OCI-LY7 (cell line): ENCODE measurements around the gene OBSL1. TPM values are rescaled to one million over a fixed set of nuclear protein-coding genes. Genes with fewer than 3 reads are reported as not detected.

Experiments used
- BruUV-seq: library from RNA; stranded (reverse); fragments of 400-500 nt; replicated peaks from 2 replicates; lab custom pipeline; 2021; lab: Mats Ljungman, UMichigan
- CTCF ChIA-PET: fragments of 300-600 bp; sonication (Branson Sonifier 250); formaldehyde crosslinking; loops from one replicate; lab custom pipeline; 2022; ENCODE audit warnings: antibody characterized with exemption; ENCODE audit not compliant: unreplicated experiment; lab: Charles Lee
- POLR2A ChIA-PET: fragments of 300-600 bp; sonication (Branson Sonifier 250); formaldehyde crosslinking; loops from one replicate; lab custom pipeline; 2022; ENCODE audit warnings: antibody characterized with exemption; lab: Charles Lee
- DNase-seq: peaks from one replicate; pipeline ENCODE4 v3.0.0-alpha.2; 2015; ENCODE audit warnings: low spot score
- H2AFZ ChIP-seq: fragments of 200-600 bp; sonication (generic), shearing (Covaris generic); 2 replicates; pipeline ENCODE4 v1.6.1; 2014; ENCODE audit warnings: mild to moderate bottlenecking, antibody characterized with exemption, low read length, moderate library complexity
- H3K27ac ChIP-seq: fragments of 200-600 bp; sonication (generic); 2 replicates; pipeline ENCODE4 v1.5.1; 2014; ENCODE audit warnings: mixed run types, low read depth, mild to moderate bottlenecking, moderate library complexity, low read length, inconsistent platforms; ENCODE audit not compliant: poor library complexity, severe bottlenecking
- H3K36me3 ChIP-seq: fragments of 200-600 bp; sonication (generic); 2 replicates; pipeline ENCODE4 v1.6.1; 2014; ENCODE audit warnings: mild to moderate bottlenecking, antibody characterized with exemption, low read length, moderate library complexity, mixed read lengths; ENCODE audit not compliant: insufficient read depth
- H3K4me1 ChIP-seq: fragments of 200-600 bp; sonication (generic); 2 replicates; pipeline ENCODE4 v1.5.1; 2014; ENCODE audit warnings: mild to moderate bottlenecking, low read length; ENCODE audit not compliant: insufficient read depth, poor library complexity, severe bottlenecking
- H3K4me2 ChIP-seq: fragments of 200-600 bp; sonication (generic); 2 replicates; pipeline ENCODE4 v1.6.1; 2014; ENCODE audit warnings: mild to moderate bottlenecking, low read length
- H3K4me3 ChIP-seq: fragments of 200-600 bp; sonication (generic); 2 replicates; pipeline ENCODE4 v1.5.1; 2014; ENCODE audit warnings: mild to moderate bottlenecking, low read depth, low read length; ENCODE audit not compliant: poor library complexity, severe bottlenecking
- H3K79me2 ChIP-seq: fragments of 200-600 bp; sonication (generic); 2 replicates; pipeline ENCODE4 v1.6.1; 2016; ENCODE audit warnings: low read depth, mild to moderate bottlenecking, low read length, moderate library complexity, mixed read lengths; ENCODE audit not compliant: insufficient read depth
- H3K9me2 ChIP-seq: fragments of 200-600 bp; sonication (generic); 2 replicates; pipeline ENCODE4 v1.6.1; 2016; ENCODE audit warnings: mild to moderate bottlenecking, low read length, mixed read lengths; ENCODE audit not compliant: insufficient read depth
- H3K9me3 ChIP-seq: fragments of 200-600 bp; sonication (generic); 2 replicates; pipeline ENCODE4 v1.6.1; 2014; ENCODE audit warnings: mild to moderate bottlenecking, mixed run types, low read length, mixed read lengths
- H4K20me1 ChIP-seq: fragments of 200-600 bp; sonication (generic); 2 replicates; pipeline ENCODE4 v1.6.1; 2014; ENCODE audit warnings: mild to moderate bottlenecking, antibody characterized with exemption, low read length, moderate library complexity, mixed read lengths; ENCODE audit not compliant: insufficient read depth
- CTCF ChIP-seq: fragments of 200-600 bp; sonication (generic); conservative IDR thresholded peaks from 2 replicates; pipeline ENCODE4 v1.5.1; 2014; ENCODE audit warnings: mild to moderate bottlenecking, antibody characterized with exemption, low read length, moderate library complexity, mixed read lengths
- EZH2phosphoT487 ChIP-seq: fragments of 200-600 bp; sonication (generic); IDR thresholded peaks from 2 replicates; pipeline ENCODE4 v1.6.1; 2018; ENCODE audit warnings: low read depth, borderline replicate concordance, mild to moderate bottlenecking, mixed run types, antibody characterized with exemption, low read length, moderate library complexity, mixed read lengths
- intact Hi-C: fragments of 100-400 bp; cut with micrococcal nuclease; formaldehyde crosslinking; loops from one replicate; pipeline ENCODE4 v1.10.0; 2022; ENCODE audit not compliant: unreplicated experiment
- total RNA-seq, 2 experiments: library from RNA; depleted of rRNA in 1 of 2; stranded (reverse); fragments of >200 nt in 1 of 2; shearing (Covaris generic) in 1 of 2; gene quantifications; 2 replicates each; pipeline ENCODE4 v1.2.3, GENCODE V29; 2014 to 2022

The OBSL1 gene
- total RNA-seq, 2 experiments from 2014 or later: 0.25 TPM; not detected in 1

- no peak overlapping the region for H3K4me2 ChIP-seq
- ChIA-PET POLR2A (no interaction called here), CTCF (no interaction called here)
- H3K36me3 ChIP-seq: no peaks in the 10 kb centered on the region
- no peak overlapping the region for H3K4me3 ChIP-seq
- H3K9me3 ChIP-seq: no peaks in the 10 kb centered on the region
- H3K4me1 ChIP-seq: no peaks in the 10 kb centered on the region
- H4K20me1 ChIP-seq: no peaks in the 10 kb centered on the region
- no TSS peak for BruUV-seq
- no peaks in the 10 kb centered on the region for H3K79me2 ChIP-seq
- intact Hi-C loops: no loop called here
- no peak overlapping the region for H3K27ac ChIP-seq
- H2AFZ ChIP-seq: no peak overlapping the region
- no peaks in the 10 kb centered on the region for H3K9me2 ChIP-seq
- TF ChIP-seq CTCF (no peak), EZH2phosphoT487 (no peak)
- DNase-seq: no peak
Measured at GRCh38 chr2:219525533-219526232, 45.7 kb downstream of the OBSL1 start.

DNA sequence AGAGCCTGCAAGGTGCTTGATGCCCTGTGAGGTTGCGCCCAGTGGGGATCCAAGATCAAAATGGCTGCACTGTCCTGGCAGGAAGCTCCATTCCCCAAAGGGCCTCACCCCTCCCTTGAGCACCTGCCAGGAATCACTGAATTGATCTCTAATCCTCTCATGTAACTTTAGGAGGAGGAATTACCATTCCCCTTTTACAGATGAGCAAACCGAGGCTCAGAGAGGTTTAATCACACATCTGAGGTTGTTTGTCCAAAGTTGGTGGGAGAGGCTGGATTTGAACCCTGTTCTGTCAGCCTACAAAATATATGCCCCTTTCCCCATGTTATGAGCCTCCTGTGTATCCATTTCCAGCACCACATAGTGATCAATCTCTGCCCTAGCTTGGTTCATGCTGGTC, 46.5 kb downstream of the OBSL1 start:
- POLR2A ChIA-PET: interaction anchor here (0.6 to 1.0 kb wide), 2 partner anchors 50 to 53 kb away, joined by 3 to 4 read pairs; no protein-coding TSS in a partner anchor
- BruUV-seq: no TSS peak
- Histone ChIP-seq H3K4me3 (no peak overlapping the region), H3K4me2 (no peak overlapping the region), H3K79me2 (no peaks in the 10 kb centered on the region), H4K20me1 (no peaks in the 10 kb centered on the region), H3K4me1 (no peaks in the 10 kb centered on the region), H3K36me3 (no peaks in the 10 kb centered on the region), H3K9me2 (no peaks in the 10 kb centered on the region), H3K27ac (no peak overlapping the region), H2AFZ (no peak overlapping the region), H3K9me3 (no peaks in the 10 kb centered on the region)
- intact Hi-C loops: no loop called here
- CTCF ChIA-PET: no interaction called here
- no peak for DNase-seq
- TF ChIP-seq CTCF: no peak

GRCh38 chr2:219523031-219523671, 48.2 kb downstream of the OBSL1 start:
- BruUV-seq: no TSS peak
- Histone ChIP-seq H4K20me1 (no peaks in the 10 kb centered on the region), H3K4me1 (no peaks in the 10 kb centered on the region), H3K9me3 (no peaks in the 10 kb centered on the region), H3K79me2 (no peaks in the 10 kb centered on the region), H3K9me2 (no peaks in the 10 kb centered on the region), H3K36me3 (no peaks in the 10 kb centered on the region), H3K4me3 (no peak overlapping the region), H3K4me2 (no peak overlapping the region), H2AFZ (no peak overlapping the region), H3K27ac (no peak overlapping the region)
- ChIA-PET POLR2A (interaction anchor here (0.6 kb wide), 1 partner anchor 60 kb away, joined by 3 read pairs; no protein-coding TSS in a partner anchor), CTCF (interaction anchor here (0.6 kb wide), 1 partner anchor 28 kb away, joined by 4 read pairs; no protein-coding TSS in a partner anchor)
- TF ChIP-seq EZH2phosphoT487: no peak
- peak; percentile 53; the same call in 1 of the 2 replicates for TF ChIP-seq CTCF
- intact Hi-C loops: no loop called here
- no peak for DNase-seq
